GM23338 (cell line): ENCODE data around the gene CRIP3. TPM values are rescaled to one million over a fixed set of nuclear protein-coding genes. Genes with fewer than 3 reads are reported as not detected.

ENCODE experiments used
- ATAC-seq: fragments of 200-7000 bp; cut with Tn5 transposase; 3 replicates; pipeline ENCODE4 v1.9.1; 2020
- DNase-seq: peaks from one replicate; pipeline ENCODE4 v3.0.0-alpha.2; 2015; ENCODE audit warnings: low spot score
- H2AFZ ChIP-seq: fragments of 200-600 bp; sonication (generic); 2 replicates; pipeline ENCODE4 v1.8.0; 2016; ENCODE audit warnings: antibody characterized with exemption, mild to moderate bottlenecking, moderate library complexity
- H3F3A ChIP-seq: fragments of 200-600 bp; sonication (generic); replicated peaks from 2 replicates; pipeline ENCODE4 v1.8.0; 2017; ENCODE audit warnings: antibody characterized with exemption, mixed run types, low read depth
- H3K27ac ChIP-seq: fragments of 200-600 bp; sonication (generic); 2 replicates; pipeline ENCODE4 v1.6.1; 2016; ENCODE audit warnings: low read depth
- H3K27me3 ChIP-seq: fragments of 200-600 bp; sonication (generic); 2 replicates; pipeline ENCODE4 v1.8.0; 2016; ENCODE audit warnings: mild to moderate bottlenecking, mixed run types, moderate library complexity; ENCODE audit not compliant: insufficient read depth
- H3K36me3 ChIP-seq: fragments of 200-600 bp; sonication (generic); 2 replicates; pipeline ENCODE4 v1.8.0; 2016; ENCODE audit warnings: mild to moderate bottlenecking; ENCODE audit not compliant: insufficient read depth
- H3K4me1 ChIP-seq: fragments of 200-600 bp; sonication (generic); 2 replicates; pipeline ENCODE4 v1.8.0; 2016; ENCODE audit warnings: mild to moderate bottlenecking, moderate library complexity; ENCODE audit not compliant: insufficient read depth
- H3K4me2 ChIP-seq: fragments of 200-600 bp; sonication (generic); 2 replicates; pipeline ENCODE4 v1.7.1; 2017; ENCODE audit warnings: mixed run types
- H3K4me3 ChIP-seq: fragments of 200-600 bp; sonication (generic); 2 replicates; pipeline ENCODE4 v1.6.1; 2016; ENCODE audit warnings: mixed run types
- H3K79me2 ChIP-seq: fragments of 200-600 bp; sonication (generic); replicated peaks from 2 replicates; pipeline ENCODE4 v1.8.0; 2017; ENCODE audit warnings: mild to moderate bottlenecking; ENCODE audit not compliant: insufficient read depth
- H3K9me2 ChIP-seq: fragments of 200-600 bp; sonication (generic); 2 replicates; pipeline ENCODE4 v1.8.0; 2017; ENCODE audit not compliant: insufficient read depth
- H4K20me1 ChIP-seq: fragments of 200-600 bp; sonication (generic); replicated peaks from 2 replicates; pipeline ENCODE4 v1.8.0; 2017; ENCODE audit warnings: mild to moderate bottlenecking; ENCODE audit not compliant: insufficient read depth
- H3K27ac Mint-ChIP-seq: 2 replicates; pipeline ENCODE4 v1.8.0; 2020; ENCODE audit warnings: inconsistent platforms, mild to moderate bottlenecking, moderate library complexity, mixed read lengths
- H3K27me3 Mint-ChIP-seq: 3 replicates; pipeline ENCODE4 v1.8.0; 2022; ENCODE audit warnings: low read depth, mild to moderate bottlenecking, moderate library complexity, mixed read lengths, inconsistent platforms; ENCODE audit not compliant: insufficient read depth, poor library complexity
- H3K36me3 Mint-ChIP-seq: 3 replicates; pipeline ENCODE4 v1.8.0; 2021; ENCODE audit warnings: low read depth, mild to moderate bottlenecking, inconsistent platforms, moderate library complexity, mixed read lengths
- H3K4me1 Mint-ChIP-seq: 3 replicates; pipeline ENCODE4 v1.8.0; 2020; ENCODE audit warnings: mild to moderate bottlenecking, inconsistent platforms, mixed read lengths
- H3K4me3 Mint-ChIP-seq: 3 replicates; pipeline ENCODE4 v1.8.0; 2021; ENCODE audit warnings: moderate library complexity, mild to moderate bottlenecking, inconsistent platforms, mixed read lengths
- H3K9me3 Mint-ChIP-seq: 3 replicates; pipeline ENCODE4 v1.8.0; 2020; ENCODE audit warnings: moderate library complexity, mild to moderate bottlenecking, inconsistent platforms, mixed read lengths
- CREB1 ChIP-seq: fragments of 250-450 bp; sonication (Bioruptor Pico); IDR thresholded peaks from 2 replicates; pipeline ENCODE4 v1.5.0; 2020; ENCODE audit warnings: low read depth, mild to moderate bottlenecking, moderate library complexity
- EZH2 ChIP-seq: fragments of 200-600 bp; sonication (generic); IDR thresholded peaks from one replicate; pipeline ENCODE4 v1.8.0; 2017; ENCODE audit warnings: antibody characterized with exemption, mild to moderate bottlenecking, low read depth; ENCODE audit not compliant: unreplicated experiment
- NANOG ChIP-seq: IDR thresholded peaks from 2 replicates; pipeline ENCODE4 v1.6.1; 2016; ENCODE audit warnings: antibody characterized with exemption, borderline replicate concordance
- POLR2AphosphoS5 ChIP-seq: IDR thresholded peaks from 2 replicates; pipeline ENCODE4 v1.6.1; 2016; ENCODE audit warnings: antibody characterized with exemption, low read depth
- ZNF114 ChIP-seq: fragments of 250-450 bp; sonication (Bioruptor Pico); IDR thresholded peaks from 2 replicates; pipeline ENCODE4 v1.5.0; 2020; ENCODE audit warnings: mild to moderate bottlenecking, moderate library complexity
- ZNF331 ChIP-seq: fragments of 250-450 bp; sonication (Bioruptor Pico); IDR thresholded peaks from 2 replicates; pipeline ENCODE4 v1.5.0; 2020; ENCODE audit warnings: low read depth, mild to moderate bottlenecking, moderate library complexity
- polyA plus RNA-seq: library from polyadenylated mRNA; unstranded; fragments of >200 nt; fragmentation: Nextera tagmentation; extraction: Ambion mirVana; gene quantifications from 2 replicates; pipeline ENCODE4 v1.2.1, GENCODE V29; 2016
- total RNA-seq: library from RNA; depleted of rRNA; stranded (reverse); fragments of >200 nt; shearing (Covaris generic); gene quantifications from 2 replicates; pipeline ENCODE4 v1.2.3, GENCODE V29; 2014
- TF ChIP-seq, protein P1 (sequence below): fragments of 250-450 bp; sonication (Bioruptor Pico); IDR thresholded peaks from 2 replicates; pipeline ENCODE4 v1.5.0; 2020; ENCODE audit warnings: mild to moderate bottlenecking, moderate library complexity
- TF ChIP-seq, protein P2 (sequence below), 2 experiments: fragments of 200-600 bp in 1 of 2; sonication (generic) in 1 of 2; conservative IDR thresholded peaks; 2 replicates each; pipeline versions ENCODE4 v1.5.1 to v1.6.1; 2016 to 2017; ENCODE audit warnings: antibody characterized with exemption in 2 of 2, low read depth in 2 of 2, mild to moderate bottlenecking in 2 of 2, moderate library complexity in 1 of 2

Gene CRIP3
- total and polyA plus RNA-seq, 2 experiments from 2014 or later, result 22.0 to 36.0 TPM

DNA sequence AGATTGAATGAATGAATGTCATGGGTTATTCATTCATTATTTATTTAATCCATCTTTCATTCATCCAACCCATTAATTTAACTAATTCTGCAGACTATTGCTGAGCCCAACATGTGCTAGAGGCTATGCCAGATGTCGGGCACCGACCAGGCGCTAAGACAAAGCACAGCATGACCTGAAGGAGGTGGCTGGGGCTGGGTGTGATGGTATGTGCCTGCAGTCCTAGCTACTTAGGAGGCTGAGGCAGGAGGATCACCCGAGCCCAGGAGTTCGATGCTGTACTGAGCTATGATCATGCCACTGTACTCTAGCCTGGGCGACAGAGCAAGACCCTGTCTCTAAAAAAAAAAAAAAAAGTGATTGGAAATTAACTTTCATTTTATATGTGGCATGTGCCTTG lies 16.3 kb downstream of the CRIP3 start (continued):
- TF ChIP-seq, protein P1, sequence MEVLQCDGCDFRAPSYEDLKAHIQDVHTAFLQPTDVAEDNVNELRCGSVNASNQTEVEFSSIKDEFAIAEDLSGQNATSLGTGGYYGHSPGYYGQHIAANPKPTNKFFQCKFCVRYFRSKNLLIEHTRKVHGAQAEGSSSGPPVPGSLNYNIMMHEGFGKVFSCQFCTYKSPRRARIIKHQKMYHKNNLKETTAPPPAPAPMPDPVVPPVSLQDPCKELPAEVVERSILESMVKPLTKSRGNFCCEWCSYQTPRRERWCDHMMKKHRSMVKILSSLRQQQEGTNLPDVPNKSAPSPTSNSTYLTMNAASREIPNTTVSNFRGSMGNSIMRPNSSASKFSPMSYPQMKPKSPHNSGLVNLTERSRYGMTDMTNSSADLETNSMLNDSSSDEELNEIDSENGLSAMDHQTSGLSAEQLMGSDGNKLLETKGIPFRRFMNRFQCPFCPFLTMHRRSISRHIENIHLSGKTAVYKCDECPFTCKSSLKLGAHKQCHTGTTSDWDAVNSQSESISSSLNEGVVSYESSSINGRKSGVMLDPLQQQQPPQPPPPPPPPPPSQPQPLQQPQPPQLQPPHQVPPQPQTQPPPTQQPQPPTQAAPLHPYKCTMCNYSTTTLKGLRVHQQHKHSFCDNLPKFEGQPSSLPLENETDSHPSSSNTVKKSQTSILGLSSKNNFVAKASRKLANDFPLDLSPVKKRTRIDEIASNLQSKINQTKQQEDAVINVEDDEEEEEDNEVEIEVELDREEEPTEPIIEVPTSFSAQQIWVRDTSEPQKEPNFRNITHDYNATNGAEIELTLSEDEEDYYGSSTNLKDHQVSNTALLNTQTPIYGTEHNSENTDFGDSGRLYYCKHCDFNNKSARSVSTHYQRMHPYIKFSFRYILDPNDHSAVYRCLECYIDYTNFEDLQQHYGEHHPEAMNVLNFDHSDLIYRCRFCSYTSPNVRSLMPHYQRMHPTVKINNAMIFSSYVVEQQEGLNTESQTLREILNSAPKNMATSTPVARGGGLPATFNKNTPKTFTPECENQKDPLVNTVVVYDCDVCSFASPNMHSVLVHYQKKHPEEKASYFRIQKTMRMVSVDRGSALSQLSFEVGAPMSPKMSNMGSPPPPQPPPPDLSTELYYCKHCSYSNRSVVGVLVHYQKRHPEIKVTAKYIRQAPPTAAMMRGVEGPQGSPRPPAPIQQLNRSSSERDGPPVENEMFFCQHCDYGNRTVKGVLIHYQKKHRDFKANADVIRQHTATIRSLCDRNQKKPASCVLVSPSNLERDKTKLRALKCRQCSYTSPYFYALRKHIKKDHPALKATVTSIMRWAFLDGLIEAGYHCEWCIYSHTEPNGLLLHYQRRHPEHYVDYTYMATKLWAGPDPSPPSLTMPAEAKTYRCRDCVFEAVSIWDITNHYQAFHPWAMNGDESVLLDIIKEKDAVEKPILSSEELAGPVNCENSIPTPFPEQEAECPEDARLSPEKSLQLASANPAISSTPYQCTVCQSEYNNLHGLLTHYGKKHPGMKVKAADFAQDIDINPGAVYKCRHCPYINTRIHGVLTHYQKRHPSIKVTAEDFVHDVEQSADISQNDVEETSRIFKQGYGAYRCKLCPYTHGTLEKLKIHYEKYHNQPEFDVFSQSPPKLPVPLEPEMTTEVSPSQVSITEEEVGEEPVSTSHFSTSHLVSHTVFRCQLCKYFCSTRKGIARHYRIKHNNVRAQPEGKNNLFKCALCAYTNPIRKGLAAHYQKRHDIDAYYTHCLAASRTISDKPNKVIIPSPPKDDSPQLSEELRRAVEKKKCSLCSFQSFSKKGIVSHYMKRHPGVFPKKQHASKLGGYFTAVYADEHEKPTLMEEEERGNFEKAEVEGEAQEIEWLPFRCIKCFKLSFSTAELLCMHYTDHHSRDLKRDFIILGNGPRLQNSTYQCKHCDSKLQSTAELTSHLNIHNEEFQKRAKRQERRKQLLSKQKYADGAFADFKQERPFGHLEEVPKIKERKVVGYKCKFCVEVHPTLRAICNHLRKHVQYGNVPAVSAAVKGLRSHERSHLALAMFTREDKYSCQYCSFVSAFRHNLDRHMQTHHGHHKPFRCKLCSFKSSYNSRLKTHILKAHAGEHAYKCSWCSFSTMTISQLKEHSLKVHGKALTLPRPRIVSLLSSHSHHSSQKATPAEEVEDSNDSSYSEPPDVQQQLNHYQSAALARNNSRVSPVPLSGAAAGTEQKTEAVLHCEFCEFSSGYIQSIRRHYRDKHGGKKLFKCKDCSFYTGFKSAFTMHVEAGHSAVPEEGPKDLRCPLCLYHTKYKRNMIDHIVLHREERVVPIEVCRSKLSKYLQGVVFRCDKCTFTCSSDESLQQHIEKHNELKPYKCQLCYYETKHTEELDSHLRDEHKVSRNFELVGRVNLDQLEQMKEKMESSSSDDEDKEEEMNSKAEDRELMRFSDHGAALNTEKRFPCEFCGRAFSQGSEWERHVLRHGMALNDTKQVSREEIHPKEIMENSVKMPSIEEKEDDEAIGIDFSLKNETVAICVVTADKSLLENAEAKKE, result no peak
- TF ChIP-seq POLR2AphosphoS5 (no peak), NANOG (no peak), CREB1 (no peak), ZNF114 (CRISPR knock-in tag) (no peak), EZH2 (no peak), ZNF331 (no peak)
- TF ChIP-seq, protein P2, sequence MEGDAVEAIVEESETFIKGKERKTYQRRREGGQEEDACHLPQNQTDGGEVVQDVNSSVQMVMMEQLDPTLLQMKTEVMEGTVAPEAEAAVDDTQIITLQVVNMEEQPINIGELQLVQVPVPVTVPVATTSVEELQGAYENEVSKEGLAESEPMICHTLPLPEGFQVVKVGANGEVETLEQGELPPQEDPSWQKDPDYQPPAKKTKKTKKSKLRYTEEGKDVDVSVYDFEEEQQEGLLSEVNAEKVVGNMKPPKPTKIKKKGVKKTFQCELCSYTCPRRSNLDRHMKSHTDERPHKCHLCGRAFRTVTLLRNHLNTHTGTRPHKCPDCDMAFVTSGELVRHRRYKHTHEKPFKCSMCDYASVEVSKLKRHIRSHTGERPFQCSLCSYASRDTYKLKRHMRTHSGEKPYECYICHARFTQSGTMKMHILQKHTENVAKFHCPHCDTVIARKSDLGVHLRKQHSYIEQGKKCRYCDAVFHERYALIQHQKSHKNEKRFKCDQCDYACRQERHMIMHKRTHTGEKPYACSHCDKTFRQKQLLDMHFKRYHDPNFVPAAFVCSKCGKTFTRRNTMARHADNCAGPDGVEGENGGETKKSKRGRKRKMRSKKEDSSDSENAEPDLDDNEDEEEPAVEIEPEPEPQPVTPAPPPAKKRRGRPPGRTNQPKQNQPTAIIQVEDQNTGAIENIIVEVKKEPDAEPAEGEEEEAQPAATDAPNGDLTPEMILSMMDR (conservative IDR thresholded peaks at IDR 0.05; ENCODE audit: low read depth in 2 of 2), result no peak

DNA sequence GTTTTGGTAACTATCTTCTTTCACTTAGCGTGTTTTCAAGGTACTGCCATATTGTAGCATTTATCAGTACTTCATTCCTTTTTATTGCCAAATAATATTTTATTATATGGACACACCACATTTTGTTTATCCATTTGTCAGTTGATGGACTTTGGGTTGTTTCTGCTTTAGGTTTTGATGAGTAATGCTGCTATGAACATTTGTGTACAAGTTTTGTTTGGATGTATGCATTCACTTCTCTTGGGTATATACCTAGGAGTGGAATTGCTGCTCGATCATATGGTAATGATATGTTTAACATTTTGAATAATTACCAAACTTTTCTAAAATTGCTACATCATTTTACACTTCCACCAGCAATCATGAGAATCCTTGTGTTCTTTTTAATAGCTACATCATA lies 16.9 kb downstream of the CRIP3 start:
- no peaks in the 10 kb centered on the region for H3K36me3 Mint-ChIP-seq
- ATAC-seq (no peak), DNase-seq (no peak)
- Histone ChIP-seq H3K9me2 (peaks cover 7% of the 10 kb centered on the region; the same call in 1 of the 2 replicates), H3K36me3 (no peaks in the 10 kb centered on the region), H3K27ac (no peak overlapping the region), H3K27me3 (no peaks in the 10 kb centered on the region), H3K4me3 (no peak overlapping the region), H2AFZ (no peak overlapping the region), H3K4me1 (no peaks in the 10 kb centered on the region; the same call in 1 of the 2 replicates), H3K79me2 (no peaks in the 10 kb centered on the region), H4K20me1 (no peaks in the 10 kb centered on the region), H3K4me2 (no peak overlapping the region), H3F3A (no peaks in the 10 kb centered on the region)
- no peak overlapping the region for H3K4me3 Mint-ChIP-seq
- H3K27me3 Mint-ChIP-seq, result peaks cover 8% of the 10 kb centered on the region
- no peaks in the 10 kb centered on the region for H3K9me3 Mint-ChIP-seq
- TF ChIP-seq, protein P1, result no peak
- H3K27ac Mint-ChIP-seq, result no peak overlapping the region
- H3K4me1 Mint-ChIP-seq, result peaks cover 12% of the 10 kb centered on the region
